Activated CD4-positive, CD25-positive, alpha-beta regulatory T cell treated with anti-CD3 and anti-CD28 coated beads, Interleukin-2, amount 50 U/mL, for 72 hours (primary cell): ENCODE data around the gene SMKR1.
"Not testable (repeated sequence)": the region's sequence is repeated elsewhere in the genome, so short reads cannot be mapped to it uniquely, and the experiment has no call there.

Experiments
- DNase-seq: peaks from one replicate; pipeline ENCODE4 v3.0.0; 2021

The SMKR1 gene

DNA sequence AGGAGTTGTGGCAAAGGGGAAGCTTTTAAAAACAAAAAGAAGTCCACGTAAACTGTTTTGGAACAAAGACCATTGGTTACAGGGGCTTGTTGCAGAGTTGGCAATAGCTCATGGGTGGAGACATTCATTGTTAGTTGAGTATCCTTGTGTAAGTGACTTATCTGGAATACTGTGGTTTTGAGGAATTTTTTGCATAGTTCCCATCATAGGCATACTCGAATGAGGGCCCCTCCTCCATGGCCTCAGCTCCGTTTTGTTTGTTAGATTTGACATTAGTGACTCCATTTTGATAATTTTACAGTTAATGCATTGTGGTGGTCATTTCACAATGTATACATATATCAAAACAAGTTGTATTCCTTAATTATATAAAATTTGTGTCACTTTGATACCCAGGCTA, 12.8 kb upstream of the SMKR1 start:
- DNase-seq = no peak

DNA sequence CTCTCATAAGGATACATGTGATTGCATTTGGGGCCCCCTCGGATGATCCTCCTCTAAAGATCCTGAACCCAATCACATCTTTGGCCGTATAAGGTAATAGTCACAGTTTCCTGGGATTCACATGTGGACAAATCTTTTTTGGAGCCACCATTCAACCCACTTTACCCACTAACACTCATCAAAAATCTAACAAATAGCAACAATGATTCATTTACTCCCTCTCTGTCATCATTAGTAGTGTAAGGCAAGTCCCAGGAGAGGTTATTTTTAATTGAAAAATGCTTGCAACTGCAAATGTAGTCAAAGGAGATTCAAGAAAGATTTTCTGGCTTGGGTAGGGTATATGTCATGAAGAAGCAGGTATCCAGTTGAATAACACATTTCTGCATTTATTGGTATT, 9.9 kb upstream of the SMKR1 start:
- no peak for DNase-seq

DNA sequence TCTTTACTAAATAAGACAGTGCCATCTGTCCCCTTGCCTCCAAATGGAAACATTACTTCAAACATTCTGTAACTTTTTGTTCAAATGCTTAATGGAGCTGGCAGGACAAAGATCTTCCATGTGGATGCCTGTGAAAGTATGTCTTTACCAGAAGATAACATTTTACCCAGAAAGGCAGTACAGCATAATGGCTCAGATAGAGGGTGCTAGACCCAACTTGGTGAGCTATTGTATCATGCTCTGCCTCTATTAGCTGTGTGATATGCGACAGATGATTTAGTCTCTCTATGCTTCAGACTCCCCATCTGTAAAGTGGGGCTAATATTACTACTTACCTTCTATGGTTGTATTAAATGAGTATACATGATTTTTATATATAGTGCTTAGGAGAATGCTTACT, 8.8 kb upstream of the SMKR1 start:
- DNase-seq = no peak

DNA sequence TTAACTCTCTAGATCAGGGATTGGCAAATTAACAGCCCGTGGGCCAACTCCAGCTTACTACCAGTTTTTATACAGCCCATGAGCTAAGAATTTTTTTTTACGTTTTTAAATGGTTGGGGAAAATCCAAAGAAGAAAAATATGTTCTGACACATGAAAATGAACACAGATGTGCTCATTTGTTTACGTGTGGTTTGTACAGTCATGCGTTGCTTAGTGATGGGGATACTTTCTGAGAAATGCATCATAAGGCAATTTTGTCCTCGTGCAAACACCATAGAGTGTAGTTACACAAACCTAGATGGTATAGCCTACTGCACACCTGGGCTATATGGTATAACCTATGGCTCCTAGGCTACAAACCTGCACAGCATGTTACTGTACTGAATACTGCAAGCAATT, 8.3 kb upstream of the SMKR1 start:
- DNase-seq = no peak

DNA sequence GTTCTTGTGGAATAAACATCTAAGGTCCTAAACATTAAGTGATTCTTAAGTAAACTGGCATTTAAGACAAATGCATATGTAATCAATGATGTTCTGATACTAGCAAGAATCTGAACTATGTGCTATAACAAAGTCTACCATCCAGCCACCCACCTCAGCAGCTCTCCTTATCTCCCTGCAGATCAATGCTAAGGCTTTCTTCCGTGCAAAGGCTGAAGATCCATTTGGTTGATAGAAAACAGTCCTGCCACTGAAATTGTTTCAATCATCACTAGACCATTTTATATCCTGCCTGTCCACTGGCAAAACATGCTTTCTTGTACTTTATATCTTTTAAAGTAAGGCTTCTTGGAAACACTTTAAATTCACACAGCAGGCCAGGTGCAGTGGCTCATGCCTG, 6.3 kb upstream of the SMKR1 start:
- DNase-seq = no peak

DNA sequence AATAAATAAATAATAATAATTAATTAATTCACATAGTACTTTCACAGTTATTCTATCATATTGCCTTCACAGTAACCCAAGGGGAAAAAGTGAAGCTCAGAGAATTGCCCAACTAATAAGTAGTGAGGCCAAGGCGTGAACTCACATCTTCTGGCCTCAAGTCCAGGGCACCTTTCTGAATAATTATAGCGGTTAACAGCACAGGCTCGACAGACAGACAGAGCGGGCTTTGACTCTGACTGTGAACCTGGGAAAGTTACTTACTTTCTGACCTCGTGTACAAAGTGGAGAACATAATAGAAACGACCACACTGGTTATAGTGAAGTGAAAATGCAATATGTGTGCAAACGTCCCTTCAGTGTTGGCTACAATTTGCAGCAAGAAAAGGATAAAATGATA, 5.7 kb upstream of the SMKR1 start:
- DNase-seq = no peak

DNA sequence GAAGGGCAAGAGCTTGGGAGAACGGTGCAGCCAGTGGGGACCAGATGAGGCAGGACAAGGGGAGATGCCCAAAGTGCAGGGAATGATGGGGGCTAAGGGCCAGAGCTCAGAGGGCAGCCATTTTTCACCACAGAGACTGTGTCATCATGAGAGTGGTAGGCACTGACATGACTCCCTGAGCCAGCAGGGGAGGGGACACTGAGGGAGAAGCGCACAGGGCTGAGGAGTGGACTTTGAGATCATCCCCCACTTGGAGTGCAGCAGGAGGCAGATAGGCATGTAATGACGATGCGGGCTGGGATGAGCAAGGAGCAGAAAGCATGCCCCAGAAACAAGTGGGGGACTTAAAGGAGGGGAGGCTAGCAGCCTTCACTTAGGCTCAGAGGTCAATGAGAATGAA, 5.2 kb upstream of the SMKR1 start:
- no peak for DNase-seq

DNA sequence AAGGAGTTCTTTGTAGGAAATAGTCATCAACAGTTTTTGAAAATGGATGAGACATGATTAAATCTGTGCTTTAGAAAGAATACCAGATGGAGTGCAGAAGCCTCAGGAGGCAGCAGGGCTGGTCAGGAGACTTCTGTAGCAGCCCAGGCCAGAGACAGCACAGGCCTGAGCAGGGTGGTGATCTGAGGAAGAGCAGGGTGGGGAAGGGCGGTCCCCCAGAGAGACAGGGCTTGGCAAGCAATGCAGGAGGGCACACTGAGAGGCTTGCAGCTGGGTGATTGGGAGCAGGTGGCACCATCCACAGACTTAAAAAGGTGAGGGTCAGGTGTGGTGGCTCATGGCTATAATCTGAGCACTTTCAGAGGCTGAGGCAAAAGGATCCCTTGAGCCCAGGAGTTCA, 4.3 kb upstream of the SMKR1 start:
- no peak for DNase-seq

DNA sequence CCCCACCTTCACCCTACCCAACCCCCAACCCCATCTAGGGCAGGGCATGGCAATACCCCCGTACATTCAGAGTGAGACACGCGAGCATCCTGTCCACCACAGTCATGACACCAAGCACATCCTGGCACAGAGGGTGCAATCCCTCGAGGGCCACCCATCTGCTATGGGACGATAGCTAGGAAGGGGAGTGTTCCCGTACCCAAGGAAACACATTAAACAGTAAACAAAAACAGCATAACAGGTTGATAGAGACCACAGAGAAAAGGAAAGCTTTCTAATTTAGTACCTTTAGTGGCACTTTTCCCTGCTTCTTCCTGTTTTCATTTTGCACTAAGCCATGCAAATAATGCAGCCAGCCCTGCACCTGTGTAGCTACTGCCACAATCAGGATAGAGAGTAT, 2.3 kb upstream of the SMKR1 start:
- no peak for DNase-seq

DNA sequence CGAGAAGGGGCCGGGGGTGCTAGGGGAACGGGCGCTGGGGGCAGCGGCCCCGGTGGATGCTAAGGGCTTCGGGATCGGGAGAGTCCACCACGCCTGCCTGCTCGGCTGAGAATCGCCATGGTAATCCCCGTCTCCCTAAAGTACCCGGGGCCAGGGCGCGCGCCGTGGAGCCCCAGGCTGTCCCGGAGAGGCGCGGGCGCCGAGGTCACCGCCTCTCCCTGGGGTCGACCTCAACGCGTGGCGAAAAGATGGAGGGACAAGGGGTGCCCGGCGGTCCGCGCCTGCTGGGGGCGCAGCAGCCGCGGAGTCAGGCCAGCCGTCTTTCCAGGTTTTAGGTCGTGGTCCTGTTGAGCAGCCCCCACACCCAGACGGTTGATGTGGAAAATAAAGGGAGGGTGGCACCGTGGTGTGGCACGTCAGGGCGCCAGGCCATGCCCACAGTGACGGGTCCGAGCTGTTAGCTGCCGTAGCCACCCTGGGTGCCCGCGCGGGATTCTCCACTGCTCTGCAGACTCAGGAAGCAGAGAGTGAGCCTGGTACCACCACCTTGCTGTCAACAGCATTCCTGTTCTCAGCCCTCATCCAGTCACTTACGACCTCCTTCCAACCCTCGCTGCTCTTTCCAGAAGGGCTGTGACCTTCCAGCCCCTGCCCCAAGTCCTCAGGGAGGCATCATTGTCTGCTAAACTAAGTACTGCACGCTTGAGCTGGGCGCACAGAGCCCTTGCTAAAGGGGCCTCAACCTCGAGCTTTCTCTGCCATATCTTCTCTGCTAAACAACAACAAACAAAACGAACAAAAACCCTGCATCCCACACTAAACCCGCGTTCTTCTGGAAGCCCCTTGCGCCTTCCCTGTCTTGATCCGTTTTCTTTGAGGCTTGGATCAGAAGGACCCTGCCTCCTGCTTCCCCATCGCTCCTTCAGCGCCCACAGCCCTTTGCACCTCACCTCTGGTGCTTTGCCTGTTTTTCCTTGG, 666 bp downstream of the SMKR1 start:
- no peak for DNase-seq

DNA sequence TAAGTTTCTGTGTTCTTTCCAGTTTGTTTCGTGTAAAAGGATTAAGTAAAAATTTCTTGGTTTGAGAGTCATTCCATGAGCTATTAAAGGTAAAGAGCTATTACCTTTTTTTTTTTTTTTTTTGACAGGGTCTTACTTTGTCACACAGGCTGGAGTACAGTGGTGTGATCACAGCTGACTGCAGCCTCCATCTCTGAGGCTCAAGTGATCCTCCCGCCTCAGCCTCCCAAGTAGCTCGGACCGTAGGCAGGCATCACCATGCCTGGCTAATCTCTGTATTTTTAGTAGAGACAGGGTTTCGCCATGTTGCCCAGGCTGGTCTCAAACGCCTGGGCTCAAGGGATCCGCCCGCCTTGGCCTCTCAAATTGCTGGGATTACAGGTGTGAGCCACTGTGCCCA, 1.4 kb downstream of the SMKR1 start:
- no peak for DNase-seq

DNA sequence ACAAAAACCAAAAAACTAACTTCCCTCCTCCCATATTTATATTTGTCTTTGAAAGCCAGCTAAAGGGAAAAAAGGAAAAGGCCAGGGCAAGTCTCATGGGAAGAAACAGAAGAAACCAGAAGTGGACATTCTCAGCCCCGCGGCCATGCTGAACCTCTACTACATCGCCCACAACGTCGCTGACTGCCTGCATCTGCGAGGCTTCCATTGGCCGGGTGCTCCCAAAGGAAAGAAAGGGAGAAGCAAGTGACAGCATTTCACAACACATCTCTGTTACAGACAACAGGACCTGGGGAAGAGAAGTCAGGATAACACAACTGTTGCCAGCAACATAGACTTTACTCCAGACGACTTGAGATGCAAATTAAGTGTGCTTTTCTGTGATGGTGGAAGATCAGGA, 9.9 kb downstream of the SMKR1 start:
- DNase-seq = no peak

DNA sequence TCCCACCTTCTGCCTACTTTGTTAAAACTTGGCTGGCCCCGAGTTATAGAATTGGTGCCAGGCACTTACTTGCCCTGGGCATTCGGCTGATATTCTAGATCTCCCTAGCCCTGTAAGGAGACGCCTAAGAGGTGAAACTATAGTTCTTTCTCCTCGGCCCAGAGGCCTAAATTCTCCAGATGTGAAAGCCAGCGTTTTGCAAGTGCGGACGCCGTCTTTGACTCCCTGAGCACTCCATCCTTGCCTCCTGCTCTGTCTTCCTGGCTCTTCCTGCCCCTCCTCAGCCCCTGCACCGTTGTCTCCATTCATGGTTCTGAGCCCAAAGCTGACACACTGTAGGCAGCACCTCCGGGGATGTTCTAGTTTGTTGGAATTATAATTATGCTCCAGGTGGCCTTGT, 11.2 kb downstream of the SMKR1 start:
- no peak for DNase-seq

DNA sequence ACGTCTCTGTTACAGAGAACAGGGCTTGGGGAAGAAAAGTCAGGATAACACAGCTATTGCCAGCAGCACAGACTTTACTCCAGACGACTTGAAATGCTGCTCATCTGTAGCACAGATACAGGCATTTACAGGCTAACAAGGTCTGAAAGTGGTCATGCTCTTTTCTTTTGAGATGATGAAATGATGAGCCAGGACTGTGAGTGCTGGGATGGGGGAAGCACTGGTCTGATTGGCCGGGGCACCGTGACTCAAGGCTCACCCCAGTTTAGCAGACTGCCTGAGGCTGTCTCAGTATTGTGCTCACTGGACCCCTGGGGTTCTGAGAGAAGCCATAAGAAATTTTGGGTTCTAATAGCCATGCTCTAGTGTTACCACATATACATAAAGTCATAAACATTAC, 12.4 kb downstream of the SMKR1 start:
- DNase-seq = no peak

DNA sequence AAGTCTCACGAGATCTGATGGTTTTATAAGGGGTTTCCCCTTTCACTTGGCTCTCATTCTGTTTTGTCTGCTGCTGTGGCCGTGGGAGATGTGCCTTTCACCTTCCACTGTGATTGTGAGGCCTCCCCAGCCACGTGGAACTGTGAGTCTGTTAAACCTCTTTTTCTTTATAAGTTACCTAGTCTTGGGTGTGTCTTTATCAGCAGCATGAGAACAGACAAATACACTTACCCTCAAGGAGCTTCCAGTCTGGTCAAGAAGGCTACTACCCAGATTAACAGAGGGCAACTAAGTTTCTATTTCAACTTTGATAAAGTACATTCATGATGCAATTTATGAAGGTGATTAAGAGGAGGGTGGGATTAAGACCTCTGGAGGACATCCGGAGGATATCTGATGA, 13.1 kb downstream of the SMKR1 start:
- DNase-seq = no peak

DNA sequence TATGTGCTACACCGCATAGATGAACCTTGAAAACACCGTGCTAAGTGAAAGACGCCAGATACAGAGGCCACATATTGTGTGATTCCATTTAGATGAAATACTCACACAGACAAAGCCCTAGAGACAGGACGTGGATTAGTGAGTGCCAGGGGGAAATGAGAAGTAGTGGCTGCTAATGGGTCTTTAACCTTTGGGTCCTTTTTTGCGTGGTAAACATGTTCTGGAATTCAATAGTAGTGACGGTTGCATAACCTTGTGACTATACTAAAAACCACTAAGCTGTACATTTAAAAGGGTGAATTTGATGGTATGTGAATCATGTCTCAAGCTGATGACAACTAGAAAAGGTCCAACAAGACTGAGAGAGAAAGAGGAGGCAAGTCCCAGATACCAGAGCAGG, 15.6 kb downstream of the SMKR1 start:
- DNase-seq = no peak

DNA sequence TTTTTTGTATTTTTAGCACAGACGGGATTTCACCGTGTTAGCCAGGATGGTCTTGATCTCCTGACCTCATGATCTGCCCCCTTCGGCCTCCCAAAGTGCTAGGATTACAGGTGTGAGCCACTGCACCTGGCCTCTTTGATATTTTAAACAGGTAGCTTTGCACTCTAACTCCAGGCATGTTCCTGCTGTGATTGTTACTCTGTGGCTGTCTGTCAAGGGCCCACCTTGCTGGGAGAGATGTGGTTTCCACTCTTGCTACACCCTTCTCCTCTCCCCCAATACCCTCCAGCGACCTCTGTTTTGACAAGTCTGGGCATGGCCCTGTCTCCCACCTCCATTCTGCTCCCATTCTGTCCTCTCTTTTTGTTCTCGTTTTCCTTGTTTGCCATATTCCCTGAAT, 17.1 kb downstream of the SMKR1 start:
- no peak for DNase-seq

DNA sequence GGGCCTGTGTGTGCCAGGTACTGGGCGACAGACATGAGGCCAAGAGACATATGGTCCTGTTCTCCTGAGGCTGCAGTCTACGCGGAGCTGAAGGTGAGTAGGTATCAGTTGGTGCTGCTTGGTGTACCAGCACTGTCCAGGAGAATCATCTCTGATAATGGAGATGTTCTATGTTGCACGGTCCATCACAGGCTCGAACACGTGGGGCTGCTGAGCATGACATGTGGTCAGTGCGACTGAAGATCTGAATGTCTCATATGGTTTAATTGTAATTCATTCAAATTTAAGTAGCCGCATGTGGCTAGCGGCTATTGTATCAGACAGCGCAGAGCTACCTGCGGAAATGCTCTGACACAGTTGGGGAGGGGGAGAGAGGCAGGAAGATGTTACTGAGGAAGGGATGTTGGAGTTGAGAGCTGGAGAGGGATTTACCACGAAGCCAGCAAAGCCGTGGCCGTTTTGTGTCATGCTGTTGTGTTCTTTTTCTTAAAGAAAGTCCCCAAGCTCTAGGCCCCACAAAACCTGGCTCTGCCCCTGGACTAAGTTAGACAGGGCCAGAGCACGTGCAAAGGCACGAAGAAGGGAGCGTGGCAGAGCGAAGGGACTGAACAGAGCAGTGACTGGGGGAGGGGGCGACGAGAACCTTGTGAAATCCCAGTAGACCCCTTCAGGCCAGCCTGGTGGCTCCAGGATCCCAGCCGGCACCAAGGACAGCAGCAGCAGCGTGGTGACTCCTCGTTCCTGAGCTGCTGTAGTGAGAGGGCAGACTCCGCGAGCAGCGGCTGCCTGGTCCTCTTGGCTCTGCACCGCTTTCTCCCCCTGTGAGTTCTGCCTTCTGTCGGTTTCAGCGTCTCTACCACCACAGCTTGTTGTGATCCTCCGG, 20.0 kb downstream of the SMKR1 start:
- DNase-seq = no peak

DNA sequence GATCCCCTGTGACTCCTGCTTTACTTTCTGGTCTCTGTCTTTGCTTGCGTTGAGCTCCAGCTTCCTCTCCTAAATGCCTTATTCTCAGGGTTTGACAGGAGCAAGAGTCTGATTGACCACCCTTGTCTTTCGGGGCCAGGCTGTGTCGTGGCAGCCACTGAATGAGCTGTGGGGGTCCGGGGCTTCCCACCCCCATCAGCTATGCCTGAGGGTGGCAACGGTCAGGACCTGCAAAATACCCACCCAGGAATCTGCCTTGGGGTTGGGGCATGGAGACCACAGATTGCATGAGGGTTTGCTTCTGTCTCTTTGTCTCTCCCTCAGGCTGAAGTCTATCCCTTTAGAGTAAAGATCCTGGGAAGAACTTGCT, 20.6 kb downstream of the SMKR1 start:
- DNase-seq = no peak

DNA sequence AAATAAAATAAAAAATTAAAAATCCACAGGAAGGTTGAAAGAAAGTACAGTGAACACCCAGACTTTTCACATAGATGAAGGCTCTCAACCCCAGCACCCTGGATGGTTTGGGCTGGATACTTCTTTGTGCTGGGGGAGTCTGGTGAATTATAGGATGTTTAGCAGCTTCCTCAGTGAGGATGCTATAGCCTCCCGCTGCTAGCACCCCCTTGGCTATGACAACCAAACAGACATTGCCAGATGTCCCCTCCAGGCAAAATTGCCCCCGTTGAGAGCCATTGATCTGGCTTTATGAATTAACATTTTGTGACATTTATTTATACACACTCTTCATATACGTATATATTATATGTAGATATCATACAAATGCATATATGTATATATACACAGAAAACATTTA, 21.6 kb downstream of the SMKR1 start:
- DNase-seq = no peak

DNA sequence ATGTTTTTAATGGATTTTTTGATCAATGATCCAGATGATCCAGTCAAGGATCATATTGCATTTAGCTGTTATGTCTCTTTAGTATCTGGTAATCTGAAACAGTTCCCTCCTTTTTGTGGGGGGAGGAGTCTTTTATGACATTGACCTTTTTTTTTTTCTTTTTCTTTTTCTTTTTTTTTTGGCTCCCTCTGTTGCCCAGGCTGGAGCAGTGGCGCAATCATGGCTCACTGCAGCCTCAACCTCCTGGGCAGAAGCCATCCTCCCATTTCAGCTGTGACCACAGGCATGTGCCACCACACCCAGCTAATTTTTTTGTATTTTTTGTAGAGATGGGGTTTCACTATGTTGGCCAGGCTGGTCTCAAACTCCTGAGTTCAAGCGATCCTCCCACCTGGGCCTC, 22.1 kb downstream of the SMKR1 start:
- DNase-seq = not testable (repeated sequence)

DNA sequence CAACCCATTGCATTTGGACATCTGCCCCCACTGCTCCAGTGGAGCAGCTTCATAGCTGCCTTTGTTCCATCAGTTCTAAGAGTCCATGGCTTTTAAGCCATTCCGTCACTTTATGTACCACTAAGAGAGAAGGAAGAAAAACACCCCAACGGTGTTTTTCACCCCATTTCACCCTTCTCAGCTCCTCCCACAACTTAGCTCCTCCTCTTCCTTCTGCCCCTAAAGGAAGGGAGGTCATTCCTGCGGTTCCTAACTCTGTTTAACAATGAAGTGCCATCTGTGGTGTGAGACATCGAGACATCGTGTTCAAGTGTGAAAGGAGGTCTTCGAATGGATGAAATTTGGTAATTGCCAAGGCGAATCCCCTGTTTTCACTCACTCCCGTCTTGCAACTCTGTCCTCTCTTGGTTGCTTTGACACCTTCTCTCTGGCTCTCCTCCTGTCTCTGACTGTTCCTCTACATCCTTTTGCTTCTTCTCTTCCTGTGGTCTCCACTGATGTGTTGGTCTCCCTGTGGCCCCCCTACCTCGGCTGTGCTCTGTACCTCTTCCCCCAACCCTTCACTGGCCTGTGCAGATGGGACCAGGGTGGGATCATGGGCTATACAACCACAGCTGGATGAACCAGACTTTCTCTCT, 23.0 kb downstream of the SMKR1 start:
- DNase-seq = no peak

DNA sequence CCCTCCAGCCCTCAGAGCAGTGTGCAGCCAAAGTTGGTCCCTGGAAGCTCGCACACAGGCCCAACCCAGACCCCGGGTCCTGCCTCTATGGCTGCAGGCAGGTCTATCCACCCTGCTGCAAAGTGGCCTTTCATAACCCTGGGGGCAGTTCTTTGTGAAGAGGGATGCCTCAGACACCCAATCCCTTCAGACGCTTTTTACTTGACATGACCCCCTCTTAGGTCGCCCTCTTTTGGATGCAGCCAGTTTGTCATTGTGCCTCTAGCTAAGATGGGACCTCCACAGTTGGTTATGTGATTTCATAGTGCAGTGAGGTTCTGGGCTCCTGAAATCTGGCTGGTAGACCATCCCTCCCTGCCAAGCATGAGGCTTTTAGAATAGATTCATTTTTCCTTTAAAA, 27.3 kb downstream of the SMKR1 start:
- no peak for DNase-seq
